Duodenal mucosa (tissue), 2 donors: Measurements from ENCODE around the gene RAP1A.

ENCODE experiments used
- H3K27ac ChIP-seq: one replicate; pipeline ENCODE4 v1.7.0; 2013; ENCODE audit warnings: low read depth, low read length
- H3K27me3 ChIP-seq, 2 donors: one replicate each; pipeline ENCODE4 v1.7.0; 2013; ENCODE audit warnings: low read length in 2 of 2, control low read depth in 1 of 2; ENCODE audit not compliant: insufficient read depth in 2 of 2, control insufficient read depth in 1 of 2
- H3K36me3 ChIP-seq, 2 donors: one replicate each; pipeline ENCODE4 v1.7.0; 2013; ENCODE audit warnings: low read length in 2 of 2, control low read depth in 1 of 2; ENCODE audit not compliant: insufficient read depth in 2 of 2, control insufficient read depth in 1 of 2
- H3K4me1 ChIP-seq, 2 donors: one replicate each; pipeline ENCODE4 v1.7.0; 2013; ENCODE audit warnings: low read length in 2 of 2, control low read depth in 1 of 2; ENCODE audit not compliant: insufficient read depth in 2 of 2, control insufficient read depth in 1 of 2
- H3K4me3 ChIP-seq, 2 donors: one replicate each; pipeline ENCODE4 v1.7.0; 2013; ENCODE audit warnings: low read length in 2 of 2, low read depth in 1 of 2
- H3K9ac ChIP-seq, 2 donors: one replicate each; pipeline ENCODE4 v1.7.0; 2013; ENCODE audit warnings: low read length in 2 of 2, low read depth in 1 of 2
- H3K9me3 ChIP-seq, 2 donors: one replicate each; pipeline ENCODE4 v1.7.0; 2013; ENCODE audit warnings: low read length in 2 of 2, control low read depth in 1 of 2; ENCODE audit not compliant: control insufficient read depth in 1 of 2

Gene RAP1A

DNA sequence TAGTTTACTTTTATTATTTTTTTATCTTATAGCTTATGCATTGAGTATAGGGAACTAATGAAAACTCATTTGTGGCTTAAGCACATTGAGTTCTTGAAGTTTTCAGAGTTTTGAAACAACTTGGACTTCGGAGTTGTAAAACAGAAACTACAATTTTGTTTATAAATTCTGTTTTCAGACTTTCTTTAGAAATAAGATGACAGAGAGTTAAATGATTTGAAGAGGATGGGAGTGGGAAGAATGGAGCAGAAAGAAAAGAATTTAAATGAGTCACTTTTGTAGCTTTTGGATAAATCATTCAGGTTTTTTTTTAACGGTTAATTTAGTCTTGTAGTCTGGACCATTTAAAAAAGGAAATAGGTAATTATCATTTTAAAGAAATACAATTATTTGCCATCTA lies 87.3 kb downstream of the RAP1A start:
- Histone ChIP-seq H3K27me3 (no peaks in the 10 kb centered on the region), H3K4me1 (no peaks in the 10 kb centered on the region), H3K36me3 (peaks cover 15 to 61% of the 10 kb centered on the region in 2 donors), H3K9ac (no peak overlapping the region), H3K9me3 (no peaks in the 10 kb centered on the region), H3K27ac (no peak overlapping the region), H3K4me3 (no peak overlapping the region)

DNA sequence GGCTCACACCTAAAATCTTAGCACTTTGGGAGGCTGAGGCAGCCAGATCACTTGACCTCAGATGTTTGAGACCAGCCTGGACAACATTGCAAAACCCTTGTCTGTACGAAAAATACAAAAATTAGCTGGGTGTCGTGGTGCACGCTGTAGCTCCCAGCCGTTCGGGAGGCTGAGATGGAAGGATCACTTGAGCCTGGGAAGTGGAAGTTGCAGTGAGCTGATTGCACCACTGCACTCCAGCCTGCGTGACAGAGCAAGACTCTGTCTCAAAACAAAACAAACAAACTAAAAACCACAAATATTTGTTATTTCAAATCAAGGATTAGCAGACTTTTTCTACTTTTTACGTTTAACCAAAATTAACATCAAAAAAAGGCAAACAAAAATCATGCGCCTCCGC lies 88.3 kb downstream of the RAP1A start:
- H3K9ac ChIP-seq, result no peak overlapping the region
- H3K27me3 ChIP-seq, result no peaks in the 10 kb centered on the region
- H3K9me3 ChIP-seq, result no peaks in the 10 kb centered on the region
- H3K4me1 ChIP-seq, result no peaks in the 10 kb centered on the region
- H3K4me3 ChIP-seq, result no peak overlapping the region
- H3K27ac ChIP-seq, result no peak overlapping the region
- H3K36me3 ChIP-seq, result peaks cover 15 to 54% of the 10 kb centered on the region in 2 donors

DNA sequence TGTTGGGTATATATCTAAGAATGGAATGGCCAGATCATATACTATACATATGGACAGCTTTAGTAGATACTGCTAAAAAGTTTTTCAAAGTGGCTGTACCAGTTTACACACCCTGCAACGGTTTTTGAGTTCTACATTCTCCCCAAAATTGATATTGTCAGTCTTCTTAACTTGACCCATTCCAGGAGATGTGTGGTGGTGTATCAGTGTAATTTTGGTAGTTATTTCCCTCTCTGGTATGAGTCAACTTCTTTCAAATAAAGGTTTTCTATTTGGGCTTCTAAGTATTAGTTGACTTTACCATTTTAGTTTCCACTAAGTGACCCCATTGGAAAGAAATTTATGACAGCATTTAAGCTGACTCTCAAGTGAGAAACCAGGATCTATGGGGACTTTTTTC lies 90.4 kb downstream of the RAP1A start:
- Histone ChIP-seq H3K9me3 (no peaks in the 10 kb centered on the region), H3K4me1 (no peaks in the 10 kb centered on the region), H3K27me3 (no peaks in the 10 kb centered on the region), H3K36me3 (peaks cover 8 to 40% of the 10 kb centered on the region in 2 donors), H3K9ac (no peak overlapping the region), H3K27ac (no peak overlapping the region), H3K4me3 (no peak overlapping the region)

DNA sequence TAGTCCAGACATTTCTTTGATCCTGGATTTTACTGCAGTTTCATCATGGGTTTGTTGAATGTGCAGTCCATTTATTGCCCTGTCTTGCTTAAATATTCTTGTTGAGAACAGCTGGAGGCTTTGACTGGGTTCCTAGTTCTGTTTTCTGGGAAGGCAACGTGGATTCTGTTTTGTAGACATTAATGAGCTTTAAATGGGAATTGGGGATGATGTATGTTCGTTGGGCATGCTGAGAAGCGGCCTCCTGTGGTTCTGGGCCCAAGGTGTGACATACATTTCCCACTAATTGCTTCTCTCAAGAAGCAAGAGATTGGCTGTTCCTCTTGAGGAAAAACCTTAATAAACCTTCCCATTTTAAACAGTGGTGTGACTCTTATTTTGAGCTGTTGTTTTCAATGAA lies 96.7 kb downstream of the RAP1A start:
- no peaks in the 10 kb centered on the region for H3K27me3 ChIP-seq
- peaks cover 0 to 3% of the 10 kb centered on the region in 2 donors for H3K4me1 ChIP-seq
- no peaks in the 10 kb centered on the region for H3K9me3 ChIP-seq
- no peak overlapping the region for H3K27ac ChIP-seq
- no peak overlapping the region for H3K9ac ChIP-seq
- peaks cover 0 to 10% of the 10 kb centered on the region in 2 donors for H3K36me3 ChIP-seq
- no peak overlapping the region for H3K4me3 ChIP-seq

DNA sequence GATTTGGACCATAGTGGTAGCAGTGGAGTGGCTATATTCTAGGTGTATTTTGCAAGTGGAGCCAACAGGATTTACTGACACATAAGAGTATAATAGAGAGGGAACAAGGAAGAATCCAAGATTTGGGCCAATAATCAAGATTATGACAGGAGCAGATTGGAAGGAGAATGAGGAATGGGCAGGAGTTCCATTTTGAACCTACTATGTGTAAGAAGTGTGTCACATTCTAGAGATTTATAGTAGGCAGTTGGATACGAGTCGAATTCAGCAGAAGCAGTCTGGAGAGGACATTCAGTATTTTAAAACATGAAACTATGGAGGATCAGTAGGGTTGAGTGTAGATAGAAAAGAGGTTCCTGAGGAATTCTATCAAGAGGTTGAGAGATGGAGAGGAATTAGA lies 97.9 kb downstream of the RAP1A start:
- Histone ChIP-seq H3K4me3 (no peak overlapping the region), H3K4me1 (peaks cover 0 to 3% of the 10 kb centered on the region in 2 donors), H3K27ac (no peak overlapping the region), H3K9ac (no peak overlapping the region), H3K36me3 (peaks cover 0 to 7% of the 10 kb centered on the region in 2 donors), H3K9me3 (no peaks in the 10 kb centered on the region), H3K27me3 (no peaks in the 10 kb centered on the region)

DNA sequence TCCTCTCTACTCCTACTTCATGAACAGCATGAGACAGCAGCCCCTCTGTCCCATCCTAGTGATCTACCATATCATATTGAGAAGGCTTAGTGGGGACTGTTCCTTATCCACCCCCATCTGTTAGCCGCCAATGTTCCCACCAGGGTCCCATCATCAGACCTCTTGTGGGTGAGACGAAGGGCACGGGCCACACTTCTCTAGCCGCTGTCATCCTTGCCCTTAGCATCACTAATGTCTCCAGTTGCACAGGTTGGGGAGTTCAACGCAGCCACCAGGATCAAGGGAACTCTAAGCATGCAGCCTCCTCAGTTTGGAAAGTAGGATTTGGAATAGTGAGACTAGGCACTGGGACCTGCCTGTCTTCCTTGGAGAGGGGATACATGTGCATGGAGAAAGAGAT lies 99.5 kb downstream of the RAP1A start:
- H3K4me1 ChIP-seq, result peaks cover 5 to 14% of the 10 kb centered on the region in 2 donors
- H3K36me3 ChIP-seq, result peaks cover 0 to 7% of the 10 kb centered on the region in 2 donors
- no peaks in the 10 kb centered on the region for H3K27me3 ChIP-seq
- H3K4me3 ChIP-seq, result no peak overlapping the region
- no peaks in the 10 kb centered on the region for H3K9me3 ChIP-seq
- H3K9ac ChIP-seq, result no peak overlapping the region
- no peak overlapping the region for H3K27ac ChIP-seq

DNA sequence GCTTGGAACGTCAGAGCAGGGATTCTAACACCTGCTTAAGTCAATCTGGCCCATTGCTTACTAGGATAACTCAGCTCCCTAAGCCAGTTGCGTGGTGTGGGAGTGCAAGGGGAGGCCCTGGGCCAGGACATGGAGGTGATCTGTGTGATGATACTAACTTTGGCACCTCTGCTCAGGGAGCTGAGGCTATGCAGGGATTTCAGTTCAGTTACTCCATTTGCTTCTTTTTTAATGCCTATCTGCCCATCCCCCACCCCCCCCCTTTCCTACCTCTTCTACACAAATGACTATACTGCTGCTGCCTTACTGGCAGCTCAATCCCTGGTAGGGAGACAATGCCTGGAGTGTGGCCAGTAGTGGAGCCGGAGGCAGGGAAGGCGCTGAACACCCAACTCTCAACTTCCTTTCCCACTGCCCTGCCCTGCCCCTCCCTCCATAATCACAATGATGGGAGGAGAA lies 100.1 kb downstream of the RAP1A start:
- Histone ChIP-seq H3K36me3 (peaks cover 0 to 7% of the 10 kb centered on the region in 2 donors), H3K9ac (no peak overlapping the region), H3K4me1 (peaks cover 5 to 14% of the 10 kb centered on the region in 2 donors), H3K27me3 (no peaks in the 10 kb centered on the region), H3K4me3 (no peak overlapping the region), H3K9me3 (no peaks in the 10 kb centered on the region), H3K27ac (no peak overlapping the region)

DNA sequence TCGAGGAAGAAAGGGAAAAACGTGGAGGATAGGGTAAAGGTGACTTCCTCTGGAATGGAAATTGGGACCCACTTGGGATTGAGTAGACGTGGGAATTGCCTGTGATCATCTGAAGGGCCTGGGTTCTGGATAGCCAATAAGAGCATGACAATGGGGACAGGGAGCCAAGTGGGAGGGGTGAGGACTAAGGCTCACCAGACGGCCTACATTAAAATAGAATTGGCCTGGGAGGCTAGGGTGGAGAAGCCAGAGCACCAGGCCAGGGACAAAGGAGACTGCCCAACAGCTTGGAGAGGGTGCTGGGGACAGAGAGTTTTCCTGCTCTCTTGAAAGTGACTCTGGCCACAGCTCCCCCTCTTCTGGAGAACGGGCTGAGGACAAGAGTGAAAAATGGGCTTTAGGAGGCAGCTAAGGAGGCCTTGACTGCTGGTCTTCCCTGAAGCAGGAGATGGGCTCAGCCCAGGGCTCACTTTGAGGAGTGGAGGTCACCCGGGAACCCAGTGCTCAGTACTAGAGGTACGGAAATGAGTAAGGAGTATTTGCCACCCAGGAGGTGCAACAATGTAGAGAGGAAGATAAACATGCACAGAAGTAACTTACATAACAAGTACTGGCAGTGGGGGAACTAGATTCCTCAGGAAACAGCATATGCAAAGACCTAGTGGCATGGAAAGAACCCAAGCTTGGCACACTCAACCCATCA lies 100.8 kb downstream of the RAP1A start:
- H3K36me3 ChIP-seq, result peaks cover 0 to 7% of the 10 kb centered on the region in 2 donors
- no peak overlapping the region for H3K4me3 ChIP-seq
- no peaks in the 10 kb centered on the region for H3K9me3 ChIP-seq
- no peak overlapping the region for H3K27ac ChIP-seq
- H3K27me3 ChIP-seq, result no peaks in the 10 kb centered on the region
- H3K4me1 ChIP-seq, result peaks cover 5 to 14% of the 10 kb centered on the region in 2 donors
- no peak overlapping the region for H3K9ac ChIP-seq

DNA sequence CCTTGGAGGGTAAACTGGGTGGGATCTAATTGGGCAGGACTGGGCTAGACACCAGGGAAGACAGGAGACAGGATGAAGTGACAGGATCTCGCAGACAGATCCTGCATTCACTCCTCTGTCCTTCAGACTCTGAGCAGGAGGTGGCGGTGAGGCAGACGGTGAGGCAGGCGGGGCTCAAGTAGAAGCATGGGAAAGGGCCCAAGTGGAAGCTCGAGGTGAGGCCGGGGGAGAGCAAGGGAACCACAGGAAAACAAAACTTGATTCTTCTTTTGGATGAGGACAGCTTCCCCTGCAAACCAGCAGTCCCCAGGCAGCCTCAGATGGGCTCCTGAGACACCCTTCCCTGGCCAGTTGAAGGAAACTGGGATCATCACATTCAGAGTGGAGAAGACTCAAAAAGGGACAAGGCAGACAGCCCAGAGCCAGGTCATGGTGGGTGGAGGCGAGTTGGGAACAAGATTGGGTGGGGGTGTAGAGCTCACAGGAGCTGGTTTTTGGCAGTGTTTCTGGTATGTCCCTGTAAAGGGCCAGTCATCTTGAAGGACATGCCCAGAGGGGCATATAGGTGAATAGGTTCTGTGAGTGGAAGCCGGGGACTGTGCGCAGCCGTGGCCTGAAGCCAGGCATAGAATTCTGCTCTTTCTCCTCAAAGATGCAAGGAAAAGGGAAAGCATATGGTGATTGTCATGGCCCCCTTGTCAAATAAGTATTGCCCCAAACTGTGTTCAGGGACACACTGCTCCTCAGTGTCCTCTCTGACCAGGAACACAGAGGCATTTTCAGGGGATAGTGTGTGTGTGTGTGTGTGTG lies 101.6 kb downstream of the RAP1A start:
- Histone ChIP-seq H3K9me3 (no peaks in the 10 kb centered on the region), H3K4me3 (no peak overlapping the region), H3K27me3 (no peaks in the 10 kb centered on the region), H3K27ac (no peak overlapping the region), H3K9ac (no peak overlapping the region), H3K4me1 (peaks cover 5 to 14% of the 10 kb centered on the region in 2 donors), H3K36me3 (peaks cover 0 to 7% of the 10 kb centered on the region in 2 donors)

DNA sequence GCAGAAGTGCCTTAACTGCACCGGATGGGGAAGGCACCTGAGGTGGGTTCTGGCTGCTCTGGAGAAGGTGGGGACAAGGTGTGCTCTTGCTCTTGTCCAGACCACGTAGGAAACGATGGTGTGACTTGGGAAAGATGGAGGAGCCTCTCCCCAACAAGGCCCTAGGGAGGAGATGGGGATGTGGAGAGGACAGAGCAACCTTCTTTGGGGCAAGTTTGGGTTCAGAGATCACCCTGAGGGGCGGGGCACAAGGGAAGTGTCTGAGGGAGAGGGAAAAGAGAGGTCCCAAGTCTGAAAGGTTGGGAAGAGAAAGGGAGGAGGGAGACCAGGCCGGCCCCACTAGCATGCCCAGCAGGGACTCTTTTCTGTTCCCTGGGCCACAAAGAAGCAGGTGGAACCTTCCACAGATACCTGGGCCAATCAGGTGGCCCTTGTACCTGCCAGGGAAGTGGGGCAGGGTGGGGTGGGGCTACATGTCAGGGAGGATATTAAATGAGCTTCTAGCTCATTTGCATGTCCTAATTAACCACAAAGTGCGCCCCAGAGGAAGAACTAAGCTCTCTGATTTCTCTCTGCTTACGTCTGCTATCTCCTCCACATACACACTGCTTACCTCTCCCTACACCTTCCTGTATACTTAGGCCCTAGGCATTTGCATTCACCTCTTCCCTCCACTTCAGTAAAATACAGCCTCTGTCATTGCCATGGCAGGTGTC lies 103.7 kb downstream of the RAP1A start:
- H3K9me3 ChIP-seq, result no peaks in the 10 kb centered on the region
- peaks cover 5 to 14% of the 10 kb centered on the region in 2 donors for H3K4me1 ChIP-seq
- H3K4me3 ChIP-seq, result no peak overlapping the region
- no peaks in the 10 kb centered on the region for H3K36me3 ChIP-seq
- no peak overlapping the region for H3K9ac ChIP-seq
- no peaks in the 10 kb centered on the region for H3K27me3 ChIP-seq
- H3K27ac ChIP-seq, result no peak overlapping the region
